Measurements from ENCODE around the gene FAM216B. TPM values are rescaled to one million over a fixed set of nuclear protein-coding genes. Genes with fewer than 3 reads are reported as not detected.

FAM216B gene
- total RNA-seq, 1 experiment from 2014 or later: not detected

- no TSS peak for BruUV-seq (replicated peaks)
- H3K9me3 Mint-ChIP-seq (ENCODE audit: low read depth, unreplicated experiment): no peaks in the 10 kb centered on the region
Measured at GRCh38 chr13:42753697-42754096, 27.7 kb upstream of the FAM216B start.

GRCh38 chr13:42754801-42755510 lies 26.4 kb upstream of the FAM216B start:
- no peaks in the 10 kb centered on the region for H3K9me3 Mint-ChIP-seq (ENCODE audit: low read depth, unreplicated experiment)
- no peak for DNase-seq
- H3K27me3 Mint-ChIP-seq (ENCODE audit: unreplicated experiment): peaks cover 1% of the 10 kb centered on the region
- H3K36me3 Mint-ChIP-seq (ENCODE audit: insufficient read depth, unreplicated experiment): no peaks in the 10 kb centered on the region
- intact Hi-C loops (cut with micrococcal nuclease; ENCODE audit: unreplicated experiment): no loop called here
- H3K4me3 Mint-ChIP-seq (ENCODE audit: low read depth, unreplicated experiment): no peak overlapping the region
- no peaks in the 10 kb centered on the region for H3K4me1 Mint-ChIP-seq (ENCODE audit: low read depth, unreplicated experiment)
- CTCF ChIA-PET: no interaction called here
- no peak overlapping the region for H3K27ac Mint-ChIP-seq (ENCODE audit: unreplicated experiment)
- no TSS peak for BruUV-seq (replicated peaks)
- no peak for TF ChIP-seq CTCF (IDR thresholded peaks at IDR 0.05; ENCODE audit: unreplicated experiment)

More at GRCh38 chr13:42753697-42754096, 27.7 kb upstream of the FAM216B start:
- no peaks in the 10 kb centered on the region for H3K36me3 Mint-ChIP-seq (ENCODE audit: insufficient read depth, unreplicated experiment)
- TF ChIP-seq CTCF (IDR thresholded peaks at IDR 0.05; ENCODE audit: unreplicated experiment): no peak
- no peak overlapping the region for H3K4me3 Mint-ChIP-seq (ENCODE audit: low read depth, unreplicated experiment)
- H3K4me1 Mint-ChIP-seq (ENCODE audit: low read depth, unreplicated experiment): no peaks in the 10 kb centered on the region
- no peak overlapping the region for H3K27ac Mint-ChIP-seq (ENCODE audit: unreplicated experiment)
- intact Hi-C loops (cut with micrococcal nuclease; ENCODE audit: unreplicated experiment): no loop called here
- H3K27me3 Mint-ChIP-seq (ENCODE audit: unreplicated experiment): peaks cover 14% of the 10 kb centered on the region
- no peak for DNase-seq
- CTCF ChIA-PET: no interaction called here

- Mint-ChIP-seq H3K9me3 (ENCODE audit: low read depth, unreplicated experiment) (no peaks in the 10 kb centered on the region), H3K4me1 (ENCODE audit: low read depth, unreplicated experiment) (no peaks in the 10 kb centered on the region), H3K36me3 (ENCODE audit: insufficient read depth, unreplicated experiment) (no peaks in the 10 kb centered on the region), H3K4me3 (ENCODE audit: low read depth, unreplicated experiment) (no peak overlapping the region), H3K27me3 (ENCODE audit: unreplicated experiment) (no peaks in the 10 kb centered on the region), H3K27ac (ENCODE audit: unreplicated experiment) (no peak overlapping the region)
- DNase-seq: no peak
- no TSS peak for BruUV-seq (replicated peaks)
- intact Hi-C loops (cut with micrococcal nuclease; ENCODE audit: unreplicated experiment): no loop called here
- CTCF ChIA-PET: no interaction called here
- TF ChIP-seq CTCF (IDR thresholded peaks at IDR 0.05; ENCODE audit: unreplicated experiment): no peak
Measured at GRCh38 chr13:42757678-42758420, 23.5 kb upstream of the FAM216B start.

- no peak for DNase-seq
- no peak overlapping the region for H3K4me3 Mint-ChIP-seq (ENCODE audit: low read depth, unreplicated experiment)
- TF ChIP-seq CTCF (IDR thresholded peaks at IDR 0.05; ENCODE audit: unreplicated experiment): no peak
- intact Hi-C loops (cut with micrococcal nuclease; ENCODE audit: unreplicated experiment): no loop called here
- no peaks in the 10 kb centered on the region for H3K36me3 Mint-ChIP-seq (ENCODE audit: insufficient read depth, unreplicated experiment)
- no TSS peak for BruUV-seq (replicated peaks)
- no peaks in the 10 kb centered on the region for H3K4me1 Mint-ChIP-seq (ENCODE audit: low read depth, unreplicated experiment)
- H3K27ac Mint-ChIP-seq (ENCODE audit: unreplicated experiment): no peak overlapping the region
- CTCF ChIA-PET: no interaction called here
- H3K27me3 Mint-ChIP-seq (ENCODE audit: unreplicated experiment): no peaks in the 10 kb centered on the region
- H3K9me3 Mint-ChIP-seq (ENCODE audit: low read depth, unreplicated experiment): no peaks in the 10 kb centered on the region
Measured at GRCh38 chr13:42758515-42758914, 22.9 kb upstream of the FAM216B start.

Measured in Calu3 (cell line).